Islet of Langerhans (tissue), 1 donor: ENCODE data around the gene ATAT1.
A peak's percentile ranks its signal among the peaks of the same experiment; 100 is the strongest.

ENCODE experiments used
- FAIRE-seq: peaks from one replicate; lab custom pipeline; 2011; peaks lifted over from hg19 to GRCh38; lab: Jason Lieb, UNC

ATAT1 gene

GRCh38 chr6:30613251-30614043 lies 13.2 kb upstream of the ATAT1 start:
- no peak for FAIRE-seq

DNA sequence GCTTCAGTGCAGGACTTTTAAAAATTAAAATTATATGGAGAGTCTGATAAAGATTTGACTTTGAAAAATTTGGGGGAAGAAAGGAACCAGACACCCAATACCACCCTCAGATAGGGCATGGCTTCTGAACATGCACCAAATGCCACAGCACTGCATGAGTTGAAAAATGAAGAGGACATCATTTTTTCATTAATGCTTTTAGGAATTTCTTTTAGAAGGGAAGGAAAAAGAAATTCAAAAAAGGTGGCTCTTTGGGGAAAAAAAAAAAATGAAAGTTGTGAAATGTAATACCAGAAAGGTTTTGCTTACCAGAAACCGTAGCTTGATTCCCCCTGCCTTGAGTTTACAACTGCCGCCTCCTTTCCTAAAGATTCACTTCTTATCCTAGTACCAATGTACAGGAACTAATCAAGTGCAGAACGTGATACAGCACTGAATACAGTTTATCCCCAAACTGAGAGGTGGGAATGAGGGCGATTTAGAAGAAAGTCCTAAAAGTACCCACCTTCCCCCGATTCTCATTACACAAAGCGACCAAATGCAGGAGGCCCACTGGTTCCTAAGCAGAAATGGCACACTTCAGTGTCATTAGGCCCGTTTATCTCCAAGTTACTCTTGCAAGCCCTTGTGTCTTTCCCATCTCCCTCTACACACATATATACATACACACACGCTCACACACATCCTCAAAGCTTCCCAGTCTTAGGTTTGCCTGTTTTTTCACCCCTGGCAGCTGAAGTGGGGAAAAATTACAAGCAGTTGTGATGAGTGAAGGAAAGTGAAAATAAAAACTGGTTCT lies 12.4 kb upstream of the ATAT1 start:
- no peak for FAIRE-seq

DNA sequence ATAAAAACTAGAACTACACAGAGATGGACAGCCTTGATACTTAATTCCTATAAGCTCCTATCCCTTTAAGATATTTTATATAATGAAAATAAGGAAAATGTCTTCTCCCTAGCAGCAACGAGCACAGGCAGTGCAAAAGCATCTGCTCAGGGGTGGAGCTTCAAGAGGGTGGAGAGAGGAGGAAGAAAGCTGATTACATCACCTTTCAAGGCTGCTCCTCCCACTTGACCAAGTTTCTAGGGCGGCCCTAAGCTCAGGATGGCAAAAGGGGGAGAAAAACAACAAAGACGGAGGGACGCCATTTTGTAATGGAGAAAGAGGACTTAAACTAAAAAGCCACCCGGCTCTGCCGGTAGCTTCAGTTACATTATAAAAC lies 11.8 kb upstream of the ATAT1 start:
- FAIRE-seq = peak; percentile 80

GRCh38 chr6:30615219-30615957 lies 11.3 kb upstream of the ATAT1 start:
- peak; percentile 73 for FAIRE-seq

- no peak for FAIRE-seq
These were observed 10.5 kb upstream of the ATAT1 start for GRCh38 chr6:30615958-30616810.

DNA sequence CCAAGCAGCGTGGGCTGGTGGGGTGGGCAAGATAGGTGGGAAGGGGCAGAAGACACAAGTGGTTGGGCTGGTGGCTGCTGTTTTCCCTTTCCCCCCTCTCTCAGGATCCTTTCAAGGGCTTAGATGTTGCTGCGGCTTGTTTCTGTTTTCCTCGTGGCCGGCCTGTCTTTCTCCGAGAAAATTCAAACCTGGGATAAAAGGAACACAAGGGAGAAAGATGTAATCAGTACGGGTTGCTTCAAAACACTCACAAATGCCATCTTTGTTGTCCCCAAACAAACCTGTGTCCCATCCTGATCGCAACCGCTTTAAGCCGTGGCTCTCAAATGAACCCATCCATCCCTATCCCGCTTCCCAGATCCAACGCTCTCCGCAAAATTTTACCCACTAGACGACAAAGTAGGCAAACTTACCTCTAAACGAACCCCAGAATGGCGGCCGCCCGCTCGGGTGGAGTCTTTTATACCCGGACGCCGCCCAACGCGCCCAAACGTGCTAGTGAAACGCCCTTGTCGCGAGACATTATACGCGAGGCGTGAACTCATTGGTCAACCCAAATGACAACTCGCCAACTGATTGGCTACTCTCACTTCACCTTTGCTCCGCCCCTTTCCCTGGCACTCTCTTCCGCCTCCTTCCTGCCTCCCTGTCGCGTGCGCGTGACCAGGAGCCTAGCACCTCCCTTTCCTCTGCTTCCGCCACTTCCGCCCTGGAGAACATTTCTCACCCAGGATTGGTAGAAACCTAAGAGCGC lies 9.7 kb upstream of the ATAT1 start, which contains the start of gene PPP1R10:
TSS of gene PPP1R10 (minus strand) at position 433 of the 754 bp plus-strand sequence. CDS start 7,299 bp downstream, outside the sequence.
- FAIRE-seq = no peak

GRCh38 chr6:30617565-30618269 lies 9.0 kb upstream of the ATAT1 start, which contains the start of gene MRPS18B:
TSS of gene MRPS18B (plus strand) at chr6:30617840. CDS start at chr6:30617866, 26 bp downstream.
- peak; percentile 93 for FAIRE-seq

DNA sequence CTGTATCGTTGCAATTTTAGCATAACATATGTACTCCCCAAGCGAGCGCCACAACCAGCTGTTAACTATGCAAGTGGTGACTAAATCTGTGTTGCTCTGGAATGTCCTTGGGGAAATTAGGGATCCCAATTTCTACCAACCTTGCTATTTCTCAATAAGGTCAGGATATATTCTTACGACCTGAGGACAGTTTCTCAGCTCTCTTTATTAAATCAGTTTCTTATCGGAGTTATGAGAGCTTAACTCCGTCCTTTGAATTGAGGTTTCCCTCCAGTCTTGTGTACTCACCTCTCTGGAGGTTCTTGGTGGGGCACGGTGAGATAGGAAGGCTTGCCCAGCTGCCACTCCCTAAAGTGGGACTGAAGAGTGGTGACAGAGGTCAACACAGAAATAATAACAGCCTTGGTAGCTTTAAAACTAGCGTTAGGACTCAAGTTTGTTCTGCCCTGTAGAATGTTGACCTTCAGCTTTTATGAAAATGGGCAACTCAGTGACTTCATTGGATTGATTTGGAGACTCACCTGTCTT lies 8.3 kb upstream of the ATAT1 start:
- FAIRE-seq = no peak

DNA sequence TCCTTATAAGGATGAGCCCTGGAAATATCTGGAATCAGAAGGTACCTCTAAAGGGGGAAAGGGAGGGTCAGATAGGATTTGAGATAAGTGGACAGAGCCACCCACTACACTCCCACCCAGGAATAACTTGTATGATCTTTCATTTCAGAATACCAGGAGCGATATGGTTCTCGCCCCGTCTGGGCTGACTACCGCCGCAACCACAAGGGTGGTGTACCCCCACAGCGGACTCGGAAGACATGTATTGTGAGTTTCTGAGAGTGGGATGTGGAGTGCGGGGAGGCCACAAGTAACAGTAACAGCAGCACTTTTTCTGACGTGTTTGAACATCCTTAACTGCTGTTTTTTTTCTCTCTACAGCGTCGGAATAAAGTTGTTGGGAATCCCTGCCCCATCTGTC lies 7.1 kb upstream of the ATAT1 start:
- FAIRE-seq = no peak

- FAIRE-seq = no peak
These were observed 1.2 kb upstream of the ATAT1 start for GRCh38 chr6:30625511-30625910.

GRCh38 chr6:30635834-30636233 lies 9.2 kb downstream of the ATAT1 start:
- no peak for FAIRE-seq

DNA sequence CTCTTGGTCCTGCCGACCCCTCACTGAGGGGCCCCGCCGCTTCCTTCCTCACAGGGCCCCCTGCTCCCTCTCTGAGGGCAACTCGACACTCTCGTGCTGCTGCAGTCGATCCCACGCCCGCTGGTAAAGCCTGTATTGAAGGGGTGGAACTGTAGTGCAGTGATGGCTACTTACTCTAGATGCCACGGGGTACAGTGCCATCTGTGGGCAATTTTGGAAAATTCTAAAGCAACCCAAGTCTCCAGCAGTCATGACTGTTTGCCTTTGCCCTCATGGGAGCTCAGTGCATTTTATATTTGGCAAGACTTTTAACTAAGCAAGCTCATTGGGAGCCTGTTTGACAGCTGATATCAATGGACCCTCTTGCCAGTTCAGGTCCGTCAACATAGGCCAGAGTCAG lies 13.8 kb downstream of the ATAT1 start:
- no peak for FAIRE-seq

DNA sequence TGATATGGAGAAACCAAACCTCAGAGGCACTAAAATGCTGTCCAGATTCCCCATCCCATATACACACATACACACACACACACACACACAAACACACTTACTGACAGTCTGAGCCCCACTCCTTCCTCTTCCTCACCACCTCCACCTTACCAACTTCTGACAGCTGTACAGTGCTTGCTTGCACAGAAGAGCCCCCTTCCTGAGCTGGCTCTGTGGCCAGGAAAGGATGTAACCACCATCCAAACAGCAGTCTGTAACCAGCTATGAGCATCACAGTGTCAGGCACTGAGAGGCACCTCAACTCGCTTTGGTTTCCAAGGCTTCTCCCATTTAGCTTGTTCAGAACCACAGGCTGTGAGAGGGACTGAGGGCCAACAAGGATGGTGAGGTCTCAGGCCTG lies 14.4 kb downstream of the ATAT1 start:
- FAIRE-seq = no peak

GRCh38 chr6:30643656-30644055 lies 17.0 kb downstream of the ATAT1 start:
- FAIRE-seq = no peak

GRCh38 chr6:30644769-30645168 lies 18.1 kb downstream of the ATAT1 start:
- no peak for FAIRE-seq

DNA sequence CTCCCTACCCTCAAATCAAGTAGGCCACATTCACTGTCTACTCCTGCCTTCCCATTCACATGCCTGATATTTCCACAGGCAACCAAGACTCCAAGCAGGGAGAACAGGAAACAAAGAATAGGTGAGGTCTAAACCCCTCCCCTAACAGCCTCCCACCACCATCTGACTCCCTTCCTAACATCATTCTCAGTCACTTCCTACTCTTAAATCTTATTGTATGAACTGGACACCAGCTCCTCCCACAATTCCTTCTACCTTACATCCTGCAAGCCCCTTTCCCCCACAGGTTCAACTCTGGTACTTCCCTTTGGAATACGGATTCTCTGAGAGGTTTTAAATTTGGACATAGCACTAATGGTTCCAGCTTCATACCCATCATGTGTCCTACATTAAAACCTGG lies 19.3 kb downstream of the ATAT1 start:
- FAIRE-seq = no peak

- no peak for FAIRE-seq
These were observed 20.0 kb downstream of the ATAT1 start, which contains the start of gene C6orf136 for GRCh38 chr6:30646450-30647241. TSS of gene C6orf136 (plus strand) at chr6:30647133. CDS start at chr6:30647232, 99 bp downstream.

GRCh38 chr6:30647242-30648116 lies 20.8 kb downstream of the ATAT1 start:
- no peak for FAIRE-seq
